CD4-positive, alpha-beta T cell treated with Interleukin-1 beta for 1 hour (primary cell): ENCODE measurements around the gene OXSR1.

ENCODE experiments used
- DNase-seq, 2 donors: peaks; one replicate each; pipeline ENCODE4 v3.0.0-alpha.2; 2020 to 2022

OXSR1 gene

DNA sequence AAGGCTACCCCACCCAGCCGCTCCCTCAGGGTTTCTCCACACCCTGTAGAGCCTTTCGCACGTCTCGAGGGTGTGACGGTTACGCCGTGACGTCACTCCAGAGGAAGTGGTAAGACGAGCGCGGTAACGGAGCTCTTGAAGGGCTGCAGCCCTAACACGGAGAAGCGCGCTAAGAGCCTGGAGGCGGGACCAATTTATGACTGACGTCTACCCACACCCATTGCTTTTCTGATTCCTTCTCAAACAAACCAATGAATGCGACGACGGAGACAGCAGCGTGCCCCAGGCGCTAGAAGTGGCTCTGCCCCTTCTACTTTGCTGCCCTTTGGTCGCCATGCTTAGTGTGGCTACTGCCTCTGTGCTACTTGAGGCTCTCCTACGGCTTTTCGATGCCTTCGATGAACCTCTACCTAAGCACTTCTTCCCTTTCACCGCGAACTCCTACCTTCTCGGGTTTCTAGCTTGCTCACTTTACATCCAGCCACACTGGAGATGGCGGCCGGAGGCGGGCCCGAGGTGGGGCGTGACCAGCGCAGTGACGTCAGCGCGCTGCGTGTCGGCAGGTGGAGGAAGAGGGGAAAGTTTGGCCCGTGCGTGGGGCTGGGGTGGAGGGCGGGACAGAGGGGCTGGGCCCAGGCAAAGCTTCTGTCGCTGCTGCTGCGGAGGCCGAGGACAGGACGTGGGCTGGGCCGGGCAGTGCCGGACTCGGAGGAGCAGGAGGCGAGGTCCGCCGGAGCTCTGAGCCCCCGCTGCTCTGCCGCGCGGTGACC lies at the start of gene OXSR1:
Gene OXSR1 (plus strand): TSS at position 586 of the 770 bp plus-strand sequence. CDS start 340 bp downstream, outside the sequence.
- peak; percentile 98 to 99 for DNase-seq

DNA sequence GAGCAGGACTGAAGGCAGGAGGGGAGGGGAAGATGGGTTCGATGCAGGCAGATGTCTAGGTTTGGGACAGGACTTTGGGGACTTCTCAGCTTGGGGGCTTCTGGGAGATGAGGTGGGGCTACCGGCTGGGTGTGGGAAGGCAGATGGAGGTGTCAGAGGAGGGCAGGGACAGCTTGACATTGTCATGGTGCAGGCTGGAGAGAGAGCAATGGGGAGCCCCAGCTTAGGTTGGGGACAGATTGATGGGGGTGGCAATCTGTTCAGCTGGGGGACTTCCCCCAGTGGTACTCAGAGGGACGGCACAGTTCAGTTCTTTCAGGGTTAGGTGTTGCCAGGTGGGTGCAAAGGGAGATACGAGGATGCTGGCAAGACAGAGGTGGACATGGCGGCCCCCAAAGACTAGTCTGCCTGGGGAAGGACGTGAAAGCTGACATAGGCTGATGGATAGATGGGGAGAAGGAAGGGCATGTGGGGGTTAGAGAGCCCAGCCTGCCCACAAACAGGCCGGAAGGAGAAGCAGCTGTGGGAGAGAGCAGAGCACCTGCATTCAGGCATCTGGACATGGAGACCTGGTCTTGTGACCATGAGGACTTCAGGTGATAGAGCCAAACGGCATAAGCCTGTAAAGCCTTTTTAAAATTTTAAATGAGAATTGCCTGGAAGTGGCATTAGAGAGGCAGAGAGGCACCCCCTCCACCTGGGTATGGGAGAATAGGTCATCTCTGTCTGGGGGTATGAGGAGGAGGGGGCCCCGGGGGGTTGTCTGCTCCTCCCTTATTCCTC lies 49.5 kb upstream of the OXSR1 start:
- DNase-seq = no peak

DNA sequence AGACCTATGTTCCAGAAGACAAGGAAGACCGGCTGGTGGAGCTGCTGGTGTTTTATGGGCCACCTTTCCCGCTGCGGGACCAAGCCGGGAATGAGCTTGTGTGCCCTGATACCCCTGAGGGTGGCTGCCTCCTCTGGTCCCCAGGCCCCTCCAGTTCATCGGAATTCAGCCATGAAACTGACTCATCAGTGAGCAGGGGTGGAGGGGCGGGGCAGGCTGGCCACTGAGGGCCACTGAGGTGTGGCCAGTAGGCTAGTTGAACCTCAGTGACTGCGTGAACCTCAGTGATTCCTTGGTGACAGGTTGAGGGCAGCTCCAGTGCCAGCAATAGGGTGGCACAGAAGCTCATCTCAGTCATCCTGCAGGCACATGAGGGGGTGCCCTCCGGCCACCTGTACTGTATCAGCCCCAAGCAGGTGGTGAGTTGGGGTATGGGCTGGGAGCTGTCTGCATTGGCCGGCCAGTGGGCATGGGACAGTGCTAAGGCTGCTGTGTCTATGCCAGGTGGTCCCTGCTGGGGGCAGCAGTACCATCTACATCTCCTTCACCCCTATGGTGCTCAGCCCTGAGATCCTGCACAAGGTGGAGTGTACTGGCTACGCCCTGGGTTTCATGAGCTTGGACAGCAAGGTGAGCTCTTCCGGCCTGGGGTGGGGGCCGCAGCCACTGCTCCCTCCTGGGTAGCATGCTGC lies 48.7 kb upstream of the OXSR1 start:
- no peak for DNase-seq

DNA sequence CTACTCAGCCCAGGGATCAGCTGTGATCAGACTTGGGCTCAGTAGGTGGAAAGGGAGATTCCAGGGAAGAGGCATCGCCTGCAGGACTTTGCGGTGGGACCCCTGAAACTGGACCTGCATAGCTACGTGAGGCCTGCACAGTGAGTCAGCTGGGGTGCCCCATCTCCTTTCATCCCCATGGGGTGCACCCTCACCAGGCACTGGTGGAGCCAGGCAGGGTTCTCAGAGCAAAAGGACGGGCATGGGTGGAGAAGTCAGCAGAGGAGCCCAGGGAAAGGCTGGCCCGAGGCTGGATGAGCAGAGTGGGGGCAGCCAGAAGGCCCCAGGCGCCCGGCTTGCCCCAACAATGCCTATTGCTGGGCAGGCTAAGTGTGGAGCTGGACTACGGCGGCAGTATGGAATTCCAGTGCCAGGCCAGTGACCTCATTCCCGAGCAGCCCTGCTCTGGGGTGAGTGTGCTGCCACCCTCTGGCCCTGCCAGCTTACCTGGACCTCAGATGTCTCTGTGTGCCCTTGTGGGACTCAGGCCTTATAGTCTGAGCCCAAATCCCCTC lies 48.1 kb upstream of the OXSR1 start:
- DNase-seq = no peak

DNA sequence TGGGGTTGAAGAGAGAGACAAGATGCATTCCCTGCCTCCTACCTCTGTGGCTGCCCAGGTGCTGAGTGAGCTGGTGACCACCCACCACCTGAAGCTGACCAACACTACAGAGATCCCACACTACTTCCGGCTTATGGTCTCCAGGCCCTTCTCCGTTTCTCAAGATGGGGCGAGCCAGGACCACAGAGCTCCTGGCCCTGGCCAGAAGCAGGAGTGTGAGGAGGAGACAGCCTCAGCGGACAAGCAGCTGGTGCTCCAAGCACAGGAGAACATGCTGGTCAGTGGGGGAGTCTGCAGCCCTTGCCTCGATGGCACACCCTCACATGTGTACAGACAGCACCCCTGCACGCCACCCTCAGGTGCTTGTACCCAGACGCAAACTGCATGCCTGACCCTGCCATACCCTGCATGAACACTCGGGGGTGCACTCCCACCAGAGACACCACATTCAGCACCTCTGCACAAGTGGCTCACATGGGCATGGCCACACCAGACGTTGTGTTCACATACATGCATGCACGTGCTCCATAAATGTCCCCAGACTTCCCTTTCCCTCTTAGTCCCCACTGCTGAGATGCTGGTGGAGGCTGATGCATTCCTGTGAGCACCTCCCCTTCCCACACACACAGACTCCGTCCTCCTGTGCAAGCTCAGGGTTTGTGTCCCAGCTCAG lies 47.5 kb upstream of the OXSR1 start:
- peak; percentile 74 to 77 for DNase-seq

DNA sequence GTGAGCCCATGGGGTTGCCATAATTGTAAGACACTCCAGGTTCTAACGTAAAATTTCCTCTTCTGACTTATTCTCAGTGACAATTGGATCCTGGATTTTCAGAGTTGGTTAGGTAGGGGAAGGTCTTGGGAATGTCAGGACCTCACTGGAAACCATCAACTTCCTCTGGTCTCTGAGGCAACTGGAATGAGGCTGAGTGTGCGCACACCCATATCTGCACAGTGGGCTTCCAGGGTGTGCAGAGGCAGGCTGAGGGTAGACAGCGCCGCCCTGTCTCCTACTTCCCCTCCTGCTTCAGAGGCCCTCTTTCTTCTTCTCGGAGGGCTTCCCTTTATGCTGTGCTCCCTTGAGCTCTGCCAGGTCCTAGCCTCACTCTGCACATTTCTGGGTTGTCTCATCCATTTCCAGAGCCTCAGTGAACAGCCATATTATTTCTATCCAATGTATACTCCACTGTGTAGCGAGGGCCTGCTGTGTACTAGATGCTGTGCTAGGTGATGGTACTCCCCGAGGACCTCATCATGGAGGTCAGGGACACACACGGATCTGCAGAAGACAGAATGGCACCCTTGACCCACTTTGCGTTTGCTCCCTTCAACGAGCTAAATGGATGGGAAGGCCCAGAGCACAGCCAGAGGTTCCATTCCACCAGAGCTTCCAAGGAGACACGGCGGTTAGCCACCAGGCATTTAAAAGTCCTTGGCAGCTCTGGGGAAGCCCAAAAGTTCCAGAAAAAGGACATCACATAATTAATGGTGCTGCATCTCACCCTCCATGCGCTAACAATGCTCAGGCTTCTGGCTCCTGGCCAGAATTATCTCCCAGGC lies 46.7 kb upstream of the OXSR1 start:
- no peak for DNase-seq

DNA sequence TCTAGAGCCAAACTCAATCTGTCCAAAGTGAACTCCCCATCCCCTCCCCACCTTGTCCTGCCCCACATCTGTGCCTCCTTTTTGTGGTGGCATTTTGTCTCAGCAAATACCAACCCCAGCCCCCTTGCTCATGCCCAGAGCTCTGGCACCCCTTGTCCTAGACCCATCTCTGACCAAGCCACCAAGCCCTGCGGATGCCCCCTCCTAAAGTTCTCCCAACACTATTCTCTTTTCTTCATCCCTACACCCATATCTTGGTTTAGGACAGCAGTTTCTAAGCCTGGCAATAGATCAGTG lies 46.1 kb upstream of the OXSR1 start:
- no peak for DNase-seq

DNA sequence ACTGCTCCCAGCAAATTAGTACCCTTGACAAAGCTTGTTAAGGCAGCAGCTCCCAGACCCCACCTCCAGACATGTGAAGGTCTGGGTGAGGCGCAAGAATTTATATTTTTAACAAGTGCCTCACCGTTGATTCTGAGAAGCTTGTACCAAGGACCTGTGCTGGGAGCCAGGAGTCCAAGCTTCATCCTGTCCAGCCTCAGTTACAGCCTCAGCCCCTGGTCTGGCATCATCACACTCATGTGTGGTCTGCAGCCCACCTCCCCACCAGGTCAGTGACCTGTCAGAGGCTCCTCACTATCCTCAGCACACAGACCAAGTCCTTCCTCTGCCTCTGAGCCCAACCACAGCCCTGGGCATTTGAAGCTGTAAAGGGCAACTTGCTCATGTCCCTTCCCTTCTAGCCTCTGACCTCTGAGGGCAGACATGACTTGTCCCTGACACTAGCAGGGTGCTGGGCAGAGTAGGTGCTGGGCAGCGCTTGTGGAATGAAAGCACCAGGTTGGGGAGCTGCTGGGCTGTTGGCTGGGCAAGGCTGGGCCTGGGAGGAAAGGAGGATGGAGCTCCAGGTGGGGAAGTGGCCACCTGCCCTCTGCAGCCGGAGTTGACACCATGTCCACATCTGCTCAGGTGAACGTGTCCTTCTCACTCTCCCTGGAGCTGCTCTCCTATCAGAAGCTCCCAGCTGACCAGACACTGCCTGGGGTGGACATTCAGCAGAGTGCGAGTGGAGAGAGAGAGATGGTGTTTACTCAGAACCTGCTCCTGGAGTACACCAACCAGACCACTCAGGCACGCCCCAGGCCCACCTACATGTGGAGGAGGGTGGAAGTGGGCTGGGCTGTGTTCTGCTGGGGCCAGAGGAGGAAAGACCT lies 45.3 kb upstream of the OXSR1 start:
- DNase-seq = no peak

DNA sequence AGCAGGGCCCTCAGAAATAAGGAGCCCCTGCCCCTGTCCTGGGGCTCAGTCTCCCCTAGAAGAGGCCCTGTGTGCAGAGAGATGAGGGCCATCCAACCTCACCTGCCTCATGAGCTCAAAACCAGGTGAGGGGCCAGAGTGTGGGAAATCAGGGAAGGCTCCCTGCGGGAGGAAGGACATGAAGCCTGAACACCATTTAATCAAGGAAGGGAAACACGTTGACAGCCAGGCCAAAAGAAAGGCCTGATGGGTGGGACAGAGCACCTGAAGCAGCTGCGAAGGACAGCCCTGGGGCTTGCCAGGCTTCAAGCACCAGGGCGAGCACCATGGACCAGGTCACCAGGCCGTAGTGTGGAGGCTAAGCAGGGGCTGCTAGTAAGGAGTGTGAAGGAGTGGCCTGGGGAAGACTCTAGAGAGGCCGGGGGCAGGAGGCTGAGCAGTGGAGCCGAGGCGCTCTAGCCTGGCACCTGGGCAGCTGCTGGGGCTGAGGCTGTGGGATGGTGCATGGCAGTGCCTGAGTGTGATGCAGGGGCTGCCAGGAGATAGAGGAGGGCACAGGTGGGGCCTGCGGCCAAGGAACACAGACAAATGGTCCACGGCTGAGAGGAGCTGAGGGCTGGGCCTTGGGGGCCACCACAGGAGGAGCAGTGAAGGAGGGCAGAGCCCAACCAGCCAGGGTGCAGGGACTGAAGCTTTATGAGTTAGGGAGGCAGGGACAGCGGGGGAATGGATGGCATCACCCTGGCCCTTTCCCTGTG lies 44.5 kb upstream of the OXSR1 start:
- DNase-seq = no peak

DNA sequence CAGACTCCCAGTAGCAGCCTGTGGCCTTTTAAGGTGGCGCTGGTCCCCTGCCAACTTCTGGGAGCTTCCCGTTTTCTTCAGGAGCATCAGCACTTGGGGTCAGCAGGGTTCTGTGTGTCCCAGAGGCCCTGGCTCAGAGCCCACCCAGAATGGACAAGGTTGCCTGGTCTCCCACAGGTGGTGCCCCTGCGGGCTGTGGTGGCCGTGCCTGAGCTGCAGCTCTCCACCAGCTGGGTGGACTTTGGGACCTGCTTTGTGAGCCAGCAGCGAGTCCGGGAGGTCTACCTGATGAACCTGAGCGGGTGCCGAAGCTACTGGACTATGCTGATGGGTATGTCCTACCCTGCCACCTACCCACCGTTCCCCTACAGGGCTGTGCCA lies 43.9 kb upstream of the OXSR1 start:
- DNase-seq = no peak

DNA sequence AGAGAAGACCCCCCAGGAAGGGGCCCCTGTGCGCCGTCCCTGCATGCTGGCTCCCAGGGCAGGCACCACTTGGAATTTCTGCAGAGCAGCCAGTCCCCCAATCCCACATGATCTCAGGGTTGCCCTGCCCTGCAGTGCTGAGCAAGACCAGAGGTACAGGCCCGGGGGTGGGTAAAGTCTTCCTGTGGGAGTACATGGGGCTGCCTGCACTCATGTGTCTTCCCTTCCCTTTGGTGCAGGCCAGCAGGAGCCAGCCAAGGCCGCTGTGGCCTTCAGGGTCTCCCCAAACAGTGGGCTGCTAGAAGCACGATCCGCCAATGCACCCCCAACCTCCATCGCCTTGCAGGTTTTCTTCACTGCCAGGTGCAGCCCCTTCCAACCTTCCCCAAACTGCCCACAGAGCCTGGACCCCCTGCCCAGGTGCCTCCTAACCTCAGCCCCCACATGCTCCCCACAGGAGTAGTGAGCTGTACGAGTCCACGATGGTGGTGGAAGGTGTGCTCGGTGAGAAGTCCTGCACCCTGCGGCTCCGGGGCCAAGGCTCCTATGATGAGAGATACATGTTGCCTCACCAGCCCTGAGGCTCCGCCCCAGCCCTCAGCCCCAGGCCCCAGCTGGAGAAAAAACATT lies 43.4 kb upstream of the OXSR1 start:
- DNase-seq = no peak

DNA sequence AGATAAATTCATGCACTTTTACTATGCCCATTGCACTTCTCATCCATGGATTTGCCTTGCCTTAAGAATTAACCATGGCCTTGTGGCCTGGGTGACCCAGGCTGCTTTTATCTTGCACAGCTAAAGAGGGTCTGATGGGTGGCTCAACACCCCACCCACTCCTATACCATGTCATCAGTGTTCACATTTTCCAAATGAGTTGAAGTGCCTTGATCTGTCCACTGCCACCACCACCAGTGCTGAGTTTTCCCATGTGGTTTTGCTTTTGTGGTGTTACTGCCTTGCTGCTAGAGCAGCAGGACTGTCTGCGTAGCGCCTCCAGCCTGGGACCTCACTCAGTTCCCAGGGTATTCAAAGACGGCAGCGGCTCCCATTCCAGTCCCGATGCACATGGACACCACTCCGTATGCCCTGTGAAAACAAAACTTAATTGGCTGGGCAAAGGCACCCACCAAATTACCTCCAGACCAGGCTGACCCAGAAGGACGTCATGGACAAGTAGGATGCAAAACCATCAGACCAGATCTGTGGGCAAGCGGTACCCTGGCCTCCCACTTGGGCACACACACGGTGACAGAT lies 42.5 kb upstream of the OXSR1 start:
- DNase-seq = no peak

DNA sequence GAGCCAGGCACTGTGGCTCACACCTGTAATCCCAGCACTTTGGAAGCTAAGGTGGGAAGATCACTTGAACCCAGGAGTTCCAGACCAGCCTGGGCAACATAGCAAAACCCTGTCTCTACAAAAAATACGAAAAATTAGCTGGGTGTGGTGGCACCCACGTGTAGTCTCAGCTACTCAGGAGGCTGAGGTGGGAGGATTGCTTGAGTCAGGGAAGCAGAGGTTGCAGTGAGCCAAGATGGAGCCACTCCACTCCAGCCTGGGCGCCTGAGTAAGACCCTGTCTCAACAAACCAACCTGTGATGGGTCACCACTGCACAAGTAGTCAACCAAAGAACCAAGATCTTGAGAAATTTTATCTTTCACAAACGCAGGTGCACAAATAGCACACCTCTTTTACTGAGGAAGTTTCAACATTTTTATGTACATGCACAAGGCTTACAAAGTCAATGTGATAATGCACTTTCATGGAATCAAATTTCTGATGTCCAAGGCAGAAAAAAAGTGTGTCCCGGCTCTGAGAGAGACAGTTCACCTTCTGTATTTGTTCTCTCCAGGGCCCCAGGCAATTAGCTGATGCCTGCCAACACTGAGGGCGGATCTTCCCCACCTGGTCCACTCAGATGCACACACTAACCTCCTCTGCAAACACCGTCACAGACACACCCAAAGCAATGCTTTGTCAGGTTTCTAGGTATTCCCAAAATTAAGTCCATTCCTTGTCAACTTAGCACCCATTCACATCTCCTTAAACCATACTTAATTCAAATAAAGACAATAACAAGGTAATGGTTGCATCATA lies 40.8 kb upstream of the OXSR1 start:
- DNase-seq = no peak

DNA sequence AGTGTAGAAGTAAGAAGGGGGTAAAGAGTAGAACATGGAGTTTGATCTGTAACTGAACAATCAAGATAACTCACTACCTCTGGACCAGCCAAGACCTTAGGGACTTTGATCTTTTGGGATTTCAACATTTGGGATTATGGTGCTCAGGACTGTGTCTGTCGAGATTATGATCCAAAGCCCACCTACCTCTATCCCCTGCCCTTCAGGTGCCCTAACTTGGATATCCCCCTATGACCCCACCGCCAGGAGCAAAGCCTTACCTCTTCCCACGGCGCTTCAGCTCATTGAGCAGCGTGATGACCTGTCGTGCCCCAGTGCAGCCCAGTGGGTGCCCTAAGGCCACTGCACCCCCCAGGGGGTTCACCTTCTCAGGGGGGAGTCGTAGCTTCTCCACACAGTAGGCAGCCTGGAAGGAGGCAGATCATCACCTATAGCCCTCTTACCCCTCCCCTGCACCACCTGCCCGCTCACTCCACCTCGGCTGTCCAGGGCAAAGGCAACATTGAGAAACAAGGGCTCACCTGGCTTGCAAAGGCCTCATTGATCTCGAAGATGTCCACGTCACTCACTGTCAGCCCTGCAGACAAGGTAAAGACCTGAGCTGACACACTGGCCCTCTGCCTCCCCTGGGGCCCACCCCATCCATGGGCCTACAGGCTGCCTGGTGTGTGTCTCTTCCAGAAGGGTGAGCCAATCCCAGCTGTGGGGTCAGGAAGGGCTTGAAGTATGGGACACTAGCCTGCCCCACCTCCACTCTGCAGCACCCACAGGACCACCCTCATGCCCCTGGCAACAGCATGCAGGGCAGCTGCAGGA lies 39.8 kb upstream of the OXSR1 start:
- no peak for DNase-seq

DNA sequence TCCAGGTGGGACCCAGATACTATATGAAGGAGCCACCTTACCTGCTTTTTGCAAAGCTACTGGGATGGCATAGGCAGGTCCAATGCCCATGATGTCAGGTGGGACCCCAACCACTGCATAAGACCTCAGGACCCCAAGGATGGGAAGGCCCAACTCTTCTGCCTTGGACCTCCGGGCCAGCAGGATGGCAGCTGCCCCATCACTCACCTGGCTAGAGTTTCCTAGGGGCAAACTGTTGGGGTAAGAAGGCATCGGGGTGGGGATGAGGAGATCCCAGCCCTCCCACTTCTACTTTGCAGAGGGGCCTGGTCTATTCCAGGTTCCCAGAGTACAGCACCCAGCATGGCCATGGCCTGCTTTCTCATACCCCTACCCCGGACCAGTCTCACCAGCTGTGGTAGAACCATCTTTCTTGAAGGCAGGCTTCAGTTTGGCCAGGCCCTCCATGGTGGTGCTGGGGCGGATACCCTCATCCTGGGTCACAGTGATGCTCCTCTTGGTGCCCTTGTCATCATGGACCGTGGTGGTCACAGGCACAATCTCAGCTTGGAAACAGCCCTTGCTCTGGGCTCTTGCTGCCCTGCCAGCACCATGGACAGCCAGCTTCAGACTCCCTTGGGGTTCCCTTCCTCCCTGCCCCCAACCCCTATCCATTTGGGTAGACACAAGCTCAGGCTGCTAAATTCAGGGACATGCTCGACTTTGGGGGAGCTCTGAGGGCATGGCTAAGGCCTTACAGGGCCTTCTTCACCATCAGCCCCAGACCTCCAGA lies 39.0 kb upstream of the OXSR1 start:
- DNase-seq = no peak

DNA sequence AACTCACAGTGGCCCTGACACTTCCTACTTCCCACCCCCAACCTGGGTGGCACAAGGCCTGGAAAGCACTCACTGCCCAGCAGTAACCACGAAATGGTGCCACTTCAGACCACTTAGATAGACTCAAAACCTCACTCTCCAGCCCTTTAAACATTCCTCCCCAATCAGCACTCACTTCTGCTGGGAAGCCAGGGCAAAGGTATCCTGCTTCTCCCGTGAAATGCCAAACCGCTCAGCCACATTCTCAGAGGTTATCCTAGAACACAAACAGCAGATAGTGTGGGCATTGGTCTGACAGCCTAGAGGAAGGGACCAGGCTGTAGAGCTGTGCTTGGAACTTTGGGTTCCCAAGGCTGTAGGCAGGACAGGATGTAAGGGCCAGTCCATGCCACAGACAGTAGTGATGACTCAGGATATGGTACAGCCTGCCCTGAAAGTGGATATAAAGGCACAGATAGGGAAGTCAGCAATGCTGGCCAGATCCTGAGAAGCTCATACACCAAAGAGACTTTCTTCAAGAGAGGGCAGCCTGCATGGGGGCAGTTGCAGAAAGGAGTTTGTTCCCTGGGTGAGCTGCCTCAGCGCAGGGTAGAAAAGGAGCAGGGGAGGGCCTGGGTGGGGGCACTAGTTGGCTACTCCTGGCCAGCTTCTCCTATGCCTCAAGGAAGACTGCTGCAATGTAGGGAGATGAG lies 37.6 kb upstream of the OXSR1 start:
- DNase-seq = no peak
